Measurements from ENCODE around the gene WASHC3. TPM values are rescaled to one million over a fixed set of nuclear protein-coding genes. Genes with fewer than 3 reads are reported as not detected.

WASHC3 gene
- polyA plus RNA-seq, 3 donors: 46.3 to 66.6 (median 46.5) TPM

GRCh38 chr12:102010265-102010994 is 51.4 kb downstream of the WASHC3 start:
- no peak for DNase-seq (ENCODE audit: extremely low read depth in 1 of 11, low read depth in 9 of 11, low spot score in 4 of 11)

GRCh38 chr12:102009796-102010195 is 52.0 kb downstream of the WASHC3 start:
- DNase-seq (ENCODE audit: extremely low read depth in 1 of 11, low read depth in 9 of 11, low spot score in 4 of 11): no peak

- no peak for DNase-seq (ENCODE audit: extremely low read depth in 1 of 11, low read depth in 9 of 11, low spot score in 4 of 11)
These were observed 53.1 kb downstream of the WASHC3 start for GRCh38 chr12:102008615-102009126.

GRCh38 chr12:102005256-102005655 is 56.5 kb downstream of the WASHC3 start:
- no peak for DNase-seq (ENCODE audit: extremely low read depth in 1 of 11, low read depth in 9 of 11, low spot score in 4 of 11)

GRCh38 chr12:101997102-101997501 is 64.7 kb downstream of the WASHC3 start:
- no peak for DNase-seq (ENCODE audit: extremely low read depth in 1 of 11, low read depth in 9 of 11, low spot score in 4 of 11)

- DNase-seq (ENCODE audit: extremely low read depth in 1 of 11, low read depth in 9 of 11, low spot score in 4 of 11): no peak
These were observed 66.1 kb downstream of the WASHC3 start for GRCh38 chr12:101995684-101996083.

GRCh38 chr12:101992091-101992490 is 69.7 kb downstream of the WASHC3 start:
- DNase-seq (ENCODE audit: extremely low read depth in 1 of 11, low read depth in 9 of 11, low spot score in 4 of 11): no peak

GRCh38 chr12:101982307-101982706 is 79.5 kb downstream of the WASHC3 start:
- no peak for DNase-seq (ENCODE audit: extremely low read depth in 1 of 11, low read depth in 9 of 11, low spot score in 4 of 11)

- DNase-seq (ENCODE audit: extremely low read depth in 1 of 11, low read depth in 9 of 11, low spot score in 4 of 11): no peak
These were observed 79.9 kb downstream of the WASHC3 start for GRCh38 chr12:101981868-101982267.

- no peak for DNase-seq (ENCODE audit: extremely low read depth in 1 of 11, low read depth in 9 of 11, low spot score in 4 of 11)
These were observed 93.0 kb downstream of the WASHC3 start for GRCh38 chr12:101968770-101969169.

GRCh38 chr12:101967506-101967905 is 94.3 kb downstream of the WASHC3 start:
- DNase-seq (ENCODE audit: extremely low read depth in 1 of 11, low read depth in 9 of 11, low spot score in 4 of 11): no peak

- DNase-seq (ENCODE audit: extremely low read depth in 1 of 11, low read depth in 9 of 11, low spot score in 4 of 11): no peak
These were observed 95.3 kb downstream of the WASHC3 start for GRCh38 chr12:101966496-101966895.

GRCh38 chr12:101963697-101964096 is 98.1 kb downstream of the WASHC3 start:
- no peak for DNase-seq (ENCODE audit: extremely low read depth in 1 of 11, low read depth in 9 of 11, low spot score in 4 of 11)

Other genes with a start within 250 kb of the WASHC3 start
- 10 to 100 TPM; 32.8 to 38.8 (median 36.9) TPM for gene GNPTAB, start 231.0 kb downstream of the WASHC3 start, polyA plus RNA-seq (ENCODE audit: insufficient read length in 3 of 3)
- 10 to 100 TPM; 19.4 to 25.0 (median 22.0) TPM for gene DRAM1, start 184.4 kb downstream of the WASHC3 start, polyA plus RNA-seq (ENCODE audit: insufficient read length in 3 of 3)
- 10 to 100 TPM; 30.4 to 40.0 (median 33.9) TPM for gene NUP37, start 58.1 kb upstream of the WASHC3 start, polyA plus RNA-seq (ENCODE audit: insufficient read length in 3 of 3)
- gene PARPBP, start 58.2 kb upstream of the WASHC3 start, polyA plus RNA-seq (ENCODE audit: insufficient read length in 3 of 3): 10 to 100 TPM; 12.7 to 15.4 (median 14.1) TPM
- gene PMCH, start 135.8 kb upstream of the WASHC3 start, polyA plus RNA-seq (ENCODE audit: insufficient read length in 3 of 3): under 1 TPM; 0.39 to 0.76 (median 0.45) TPM